ENCODE measurements around the gene PLCXD3. TPM values are rescaled to one million over a fixed set of nuclear protein-coding genes. Genes with fewer than 3 reads are reported as not detected.
A peak's percentile ranks its signal among the peaks of the same experiment; 100 is the strongest.

The PLCXD3 gene
- total RNA-seq, 1 experiment from 2014 or later: not detected

DNA sequence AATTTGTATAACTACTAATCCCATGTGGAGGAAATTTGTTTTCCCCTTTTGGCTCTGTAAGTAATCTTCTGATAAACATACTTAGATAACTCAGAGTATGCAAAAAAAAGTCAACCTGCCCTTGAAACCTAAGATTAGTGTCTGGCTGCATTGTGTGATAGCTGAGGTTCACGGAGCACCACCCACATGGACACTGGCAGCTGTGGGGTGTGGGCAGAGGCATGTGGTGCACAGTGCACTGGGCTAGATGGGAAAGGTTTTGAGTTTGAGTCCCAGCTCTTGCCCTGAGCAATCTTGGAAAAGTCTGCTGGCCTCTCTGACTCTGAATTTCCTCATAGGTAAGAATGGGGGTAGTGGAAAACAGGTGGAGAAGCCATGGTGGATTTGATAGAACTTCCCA lies 75.1 kb downstream of the PLCXD3 start:
- Histone ChIP-seq H3K36me3 (no peaks in the 10 kb centered on the region), H3K4me3 (no peak overlapping the region), H3K9me3 (no peaks in the 10 kb centered on the region), H3K27me3 (no peaks in the 10 kb centered on the region)
- no peak for DNase-seq

DNA sequence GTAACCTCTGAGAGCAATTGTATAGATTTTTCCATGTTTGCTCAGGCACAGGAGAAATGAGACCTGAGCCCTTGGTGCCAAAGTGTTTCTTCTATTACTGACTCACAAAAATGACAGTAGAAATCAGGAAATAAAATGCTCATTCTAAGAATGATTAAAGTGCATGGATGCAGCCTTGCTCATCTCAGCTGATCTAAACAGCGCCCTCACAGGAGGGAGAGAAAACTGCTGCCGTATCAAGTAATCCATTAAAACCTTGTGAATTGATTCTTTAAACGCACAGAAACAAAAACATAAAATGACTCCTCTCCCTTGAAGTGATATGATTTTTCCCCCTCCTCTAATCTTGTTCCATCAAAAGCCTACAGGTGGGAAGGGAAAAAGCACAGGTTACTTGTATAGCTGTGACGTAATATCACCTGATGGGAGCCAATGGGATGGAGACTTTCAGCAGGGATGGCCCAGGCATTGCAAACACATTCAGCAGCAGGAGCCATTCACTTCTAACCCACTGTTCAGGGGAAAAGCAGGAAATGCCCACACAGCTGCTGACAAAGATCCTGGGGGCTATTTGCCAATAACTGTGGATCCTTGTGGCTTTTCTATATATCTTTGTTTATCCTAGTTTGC lies 76.7 kb downstream of the PLCXD3 start:
- no peak overlapping the region for H3K4me3 ChIP-seq
- no peaks in the 10 kb centered on the region for H3K27me3 ChIP-seq
- no peaks in the 10 kb centered on the region for H3K36me3 ChIP-seq
- no peaks in the 10 kb centered on the region for H3K9me3 ChIP-seq
- no peak for DNase-seq

DNA sequence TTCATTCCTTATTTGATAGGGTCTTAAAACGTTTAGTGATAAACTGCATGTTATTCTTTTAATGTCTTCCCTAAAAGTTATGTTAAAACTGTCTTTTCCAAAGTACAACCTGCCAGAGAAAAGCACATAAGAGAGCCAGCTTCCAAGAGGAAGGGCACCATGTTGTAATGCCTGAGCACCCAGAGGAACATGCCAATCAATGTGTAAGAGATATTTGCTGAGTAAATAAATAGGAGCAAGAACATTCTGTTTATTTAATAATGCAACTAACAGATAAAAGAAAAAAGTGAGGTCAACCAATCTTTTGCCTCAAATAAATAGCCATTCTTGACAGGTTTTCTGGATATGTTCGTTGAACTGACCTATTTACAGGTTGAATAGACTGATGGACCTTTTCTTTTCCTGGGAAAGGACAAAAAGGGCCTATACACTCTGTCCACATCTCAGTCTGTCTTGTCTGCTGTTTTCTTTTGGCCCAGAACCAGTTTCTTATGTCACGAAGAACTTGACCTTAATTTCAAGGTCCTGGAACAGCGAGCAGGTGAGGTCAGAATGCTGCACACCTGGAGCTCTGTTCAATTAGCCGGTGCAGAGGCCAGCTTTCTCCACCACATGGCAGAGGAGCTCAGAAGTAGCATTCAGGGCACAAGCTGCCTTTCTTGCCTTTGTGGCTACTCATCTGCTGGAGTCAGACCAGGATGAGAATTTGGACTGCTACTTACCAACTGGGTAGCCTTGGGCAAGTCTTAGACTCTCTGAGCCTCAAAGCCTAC lies 77.7 kb downstream of the PLCXD3 start:
- Histone ChIP-seq H3K9me3 (no peaks in the 10 kb centered on the region), H3K27me3 (no peaks in the 10 kb centered on the region), H3K4me3 (no peak overlapping the region), H3K36me3 (no peaks in the 10 kb centered on the region)
- DNase-seq: no peak

DNA sequence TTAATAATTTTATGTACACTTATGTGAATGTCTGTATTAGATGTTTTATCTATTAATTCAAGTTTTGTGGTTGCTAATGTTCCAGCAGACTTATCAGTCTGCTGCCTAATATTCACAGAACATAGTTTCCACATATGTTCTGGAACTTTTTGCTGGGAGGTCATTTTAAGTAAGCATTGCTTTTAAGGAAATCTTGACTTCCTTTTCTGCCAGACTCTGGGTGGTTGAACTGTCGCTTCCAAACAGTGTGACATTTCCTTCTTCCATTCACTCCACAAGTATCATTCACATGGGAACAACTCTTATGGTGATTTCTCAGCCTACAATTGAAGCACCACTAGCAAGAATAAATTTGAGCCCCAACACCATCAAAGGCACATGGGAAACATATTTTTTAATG lies 82.9 kb downstream of the PLCXD3 start:
- Histone ChIP-seq H3K9me3 (no peaks in the 10 kb centered on the region), H3K27me3 (no peaks in the 10 kb centered on the region), H3K36me3 (no peaks in the 10 kb centered on the region), H3K4me3 (no peak overlapping the region)
- DNase-seq: no peak

DNA sequence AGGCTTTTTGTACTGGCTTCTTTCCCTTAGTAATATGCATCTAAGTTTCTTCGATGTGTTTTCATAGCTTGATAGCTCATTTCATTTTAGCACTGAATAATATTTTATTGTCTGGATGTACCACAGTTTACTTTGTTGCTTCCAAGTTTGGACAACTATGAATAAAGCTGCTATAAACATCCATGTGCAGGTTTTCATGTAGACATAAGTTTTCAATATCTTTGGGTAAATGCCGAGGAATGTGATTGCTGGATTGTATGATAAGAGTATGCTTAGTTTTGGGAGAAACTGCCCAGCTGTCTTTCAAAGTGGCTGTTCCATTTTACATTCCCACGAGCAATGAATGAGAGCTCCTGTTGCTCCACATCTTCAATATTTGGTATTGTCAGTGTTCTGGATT lies 84.7 kb downstream of the PLCXD3 start:
- Histone ChIP-seq H3K4me3 (no peak overlapping the region), H3K36me3 (no peaks in the 10 kb centered on the region), H3K9me3 (no peaks in the 10 kb centered on the region), H3K27me3 (no peaks in the 10 kb centered on the region)
- DNase-seq: no peak

DNA sequence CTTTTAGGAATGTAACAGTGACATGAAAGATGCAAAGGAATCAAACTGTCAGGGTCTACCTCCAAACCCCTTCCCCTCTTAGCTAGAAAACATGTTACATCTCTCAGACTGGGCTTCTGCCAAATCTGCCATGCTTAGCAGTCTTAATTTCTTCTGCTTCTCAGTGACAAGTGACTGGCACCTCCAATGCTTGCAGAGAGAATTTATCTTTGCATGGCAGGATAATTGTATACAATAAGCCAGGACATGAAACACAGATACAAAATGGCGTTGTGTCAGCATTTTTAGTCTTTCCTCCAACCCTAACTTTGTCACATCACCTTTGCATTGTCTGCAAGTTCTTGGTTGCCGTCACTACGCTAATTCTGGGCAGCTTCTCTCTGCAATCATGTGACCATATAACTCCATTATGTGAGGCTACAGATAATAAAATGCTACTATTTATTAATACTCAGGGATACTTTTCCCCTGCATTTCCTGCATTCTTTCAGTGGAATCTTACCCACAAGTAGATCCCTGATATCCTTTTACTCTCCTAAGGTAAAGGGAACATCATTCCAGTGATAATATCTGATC lies 89.8 kb downstream of the PLCXD3 start:
- H3K9me3 ChIP-seq: no peaks in the 10 kb centered on the region

DNA sequence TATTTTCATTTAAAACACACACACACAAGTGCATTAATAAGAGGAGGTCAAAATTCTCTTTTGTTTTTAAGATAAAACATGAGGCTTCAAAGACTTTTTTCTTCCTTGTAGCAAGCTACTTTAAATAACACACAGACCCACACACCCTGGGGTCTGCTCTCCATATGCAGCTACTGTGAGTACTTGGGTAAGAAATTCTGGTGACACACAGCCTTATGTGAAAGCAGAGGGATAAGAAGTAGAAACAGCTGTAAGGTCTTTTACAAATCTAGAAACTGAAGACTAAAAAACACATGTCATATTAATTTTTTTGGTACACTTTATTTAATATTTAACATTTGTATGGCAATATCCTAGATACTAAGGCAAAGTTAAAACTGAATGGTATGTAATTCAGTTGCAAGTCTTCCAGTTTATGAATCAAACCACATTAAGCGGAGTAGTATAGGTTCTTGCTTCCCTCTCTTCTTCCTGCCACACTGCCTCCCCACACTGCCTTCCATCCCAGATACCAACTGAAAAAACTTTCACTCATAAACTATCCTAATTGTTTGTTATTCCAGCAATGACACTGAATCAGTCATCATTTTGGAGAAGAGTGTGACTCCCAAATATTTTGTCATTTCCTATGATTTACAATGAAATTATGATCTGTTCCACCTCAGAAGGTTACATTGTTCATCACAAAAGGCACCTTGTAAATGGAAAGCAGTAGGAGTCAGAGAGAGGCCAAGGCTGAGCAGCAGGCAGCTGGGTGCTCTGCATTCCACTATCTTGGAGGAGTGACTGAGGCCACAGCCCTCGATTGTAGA lies 92.0 kb downstream of the PLCXD3 start:
- peak; percentile 50 for DNase-seq
- Histone ChIP-seq H3K36me3 (no peaks in the 10 kb centered on the region), H3K4me3 (no peak overlapping the region), H3K27me3 (no peaks in the 10 kb centered on the region), H3K9me3 (no peaks in the 10 kb centered on the region)

More for the DNA sequence above, 89.8 kb downstream of the PLCXD3 start:
- H3K27me3 ChIP-seq: no peaks in the 10 kb centered on the region
- DNase-seq: no peak
- no peaks in the 10 kb centered on the region for H3K36me3 ChIP-seq
- no peak overlapping the region for H3K4me3 ChIP-seq

DNA sequence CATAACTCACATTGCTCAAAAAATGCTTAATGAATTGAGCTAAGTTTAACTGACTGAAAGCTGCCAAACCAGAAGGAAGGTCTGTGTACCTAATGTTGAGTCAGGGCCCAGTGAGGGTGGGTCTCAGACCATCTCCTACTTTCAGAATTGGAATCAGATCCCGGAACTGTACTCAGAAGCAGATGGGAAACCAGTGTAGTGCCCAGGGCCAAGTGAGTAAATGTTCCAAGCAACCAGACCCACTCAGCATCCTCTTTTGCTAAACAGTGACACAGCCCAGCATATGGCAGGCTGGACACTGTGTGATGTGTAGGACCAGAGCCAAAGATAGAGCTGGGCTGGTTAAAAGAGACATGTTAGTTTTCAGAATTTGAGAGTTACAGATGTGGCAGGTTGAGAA lies 94.1 kb downstream of the PLCXD3 start:
- Histone ChIP-seq H3K9me3 (no peaks in the 10 kb centered on the region), H3K27me3 (no peaks in the 10 kb centered on the region), H3K4me3 (no peak overlapping the region), H3K36me3 (no peaks in the 10 kb centered on the region)
- peak; percentile 60 for DNase-seq

DNA sequence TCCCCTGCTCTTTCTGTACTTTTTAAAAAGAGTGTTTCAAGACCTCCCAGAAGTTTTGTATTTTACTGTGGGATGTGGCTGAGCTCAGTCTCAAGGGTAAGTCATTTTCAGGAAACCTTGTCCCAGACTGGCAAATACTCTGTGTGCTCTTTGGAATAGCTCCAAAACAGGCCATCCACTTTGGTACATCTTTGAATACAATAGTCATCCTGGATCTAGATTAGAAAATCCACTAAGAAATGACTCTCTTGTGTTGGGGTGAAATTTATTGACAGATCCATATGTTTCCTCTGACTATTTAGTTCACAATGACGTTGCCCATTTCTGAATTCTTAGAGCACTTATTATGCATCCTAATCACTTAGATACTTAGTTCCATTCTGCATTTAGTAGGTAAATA lies 95.2 kb downstream of the PLCXD3 start:
- H3K27me3 ChIP-seq: no peaks in the 10 kb centered on the region
- no peaks in the 10 kb centered on the region for H3K9me3 ChIP-seq
- DNase-seq: no peak

DNA sequence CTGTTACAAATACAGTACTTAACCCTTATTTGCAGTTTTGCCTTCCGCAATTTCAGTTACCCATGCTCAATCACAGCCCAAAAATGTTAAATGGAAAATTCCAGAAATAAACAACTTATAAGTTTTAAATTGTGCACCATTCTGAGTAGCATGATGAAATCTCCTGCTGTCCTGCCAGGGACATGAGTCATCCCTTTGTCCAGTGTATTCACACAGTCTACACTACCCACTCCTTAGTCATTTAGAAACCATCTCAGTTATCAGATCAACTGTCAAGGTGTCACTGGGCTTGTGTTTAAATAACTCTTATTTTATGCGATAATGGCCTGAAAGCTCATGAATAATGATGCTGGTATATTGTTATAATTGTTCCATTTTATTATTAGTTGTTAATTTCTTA lies 95.8 kb downstream of the PLCXD3 start:
- Histone ChIP-seq H3K36me3 (no peaks in the 10 kb centered on the region), H3K9me3 (no peaks in the 10 kb centered on the region), H3K4me3 (no peak overlapping the region), H3K27me3 (no peaks in the 10 kb centered on the region)
- peak; percentile 83 for DNase-seq

More for the DNA sequence above, 95.2 kb downstream of the PLCXD3 start:
- no peaks in the 10 kb centered on the region for H3K36me3 ChIP-seq
- no peak overlapping the region for H3K4me3 ChIP-seq

DNA sequence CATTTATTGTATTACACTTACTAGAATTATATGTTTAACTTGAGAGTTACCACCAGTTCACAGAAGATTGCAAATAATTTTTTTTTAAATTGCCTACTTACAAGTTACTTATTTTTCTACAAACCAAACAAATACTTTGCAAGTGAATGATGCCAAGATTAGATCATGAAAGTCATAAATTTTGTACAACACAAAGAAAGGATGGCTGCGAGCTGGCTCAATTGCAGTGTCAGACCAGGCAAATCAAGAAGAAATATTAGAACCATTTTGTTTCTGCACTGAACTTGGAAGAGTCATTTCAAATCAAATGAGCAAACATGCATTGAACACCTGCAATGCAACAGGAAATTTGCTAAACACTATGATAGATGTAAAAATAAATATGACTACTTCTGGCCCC lies 97.3 kb downstream of the PLCXD3 start:
- Histone ChIP-seq H3K27me3 (no peaks in the 10 kb centered on the region), H3K36me3 (no peaks in the 10 kb centered on the region), H3K4me3 (no peak overlapping the region), H3K9me3 (no peaks in the 10 kb centered on the region)
- no peak for DNase-seq

DNA sequence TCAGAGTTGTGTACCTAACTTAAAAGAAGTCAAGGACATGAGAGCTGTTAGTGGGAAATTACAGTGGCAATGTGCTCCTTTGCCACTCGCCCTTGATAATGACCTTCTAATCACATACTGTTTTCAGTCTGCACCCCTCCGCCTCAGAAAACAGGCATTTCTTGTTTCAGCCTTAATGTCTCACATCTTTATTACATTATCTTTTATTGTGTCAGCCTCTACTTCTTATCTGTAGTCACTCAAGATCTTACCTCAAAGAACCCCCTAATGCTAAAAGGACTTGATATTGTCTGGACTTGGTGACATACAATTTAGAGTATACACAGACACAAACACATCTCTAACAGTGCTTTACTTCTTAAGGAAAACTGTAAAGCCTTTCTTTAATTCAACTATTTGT lies 97.9 kb downstream of the PLCXD3 start:
- Histone ChIP-seq H3K9me3 (no peaks in the 10 kb centered on the region), H3K4me3 (no peak overlapping the region), H3K27me3 (no peaks in the 10 kb centered on the region), H3K36me3 (no peaks in the 10 kb centered on the region)
- no peak for DNase-seq

DNA sequence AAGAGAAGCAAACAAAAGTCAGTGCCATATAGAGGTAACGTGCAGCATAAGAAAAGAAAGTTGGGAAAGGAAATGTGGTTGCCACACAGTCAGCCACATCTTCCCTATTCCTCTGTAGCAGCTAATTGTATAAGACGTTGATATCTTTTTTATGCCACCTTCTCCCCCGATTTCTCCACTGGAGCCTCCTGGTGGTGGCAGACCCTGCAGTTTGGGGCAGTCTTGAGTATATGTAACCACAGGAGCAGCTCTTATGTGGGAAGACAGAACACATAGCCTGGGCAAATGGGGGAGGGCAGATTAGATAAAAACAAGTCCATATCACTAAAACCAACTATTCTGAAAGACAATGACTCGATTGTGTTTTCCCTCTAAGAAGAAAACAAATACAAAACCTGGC lies 99.7 kb downstream of the PLCXD3 start:
- H3K9me3 ChIP-seq: no peaks in the 10 kb centered on the region
- no peaks in the 10 kb centered on the region for H3K27me3 ChIP-seq
- no peaks in the 10 kb centered on the region for H3K36me3 ChIP-seq
- H3K4me3 ChIP-seq: no peak overlapping the region
- DNase-seq: no peak

DNA sequence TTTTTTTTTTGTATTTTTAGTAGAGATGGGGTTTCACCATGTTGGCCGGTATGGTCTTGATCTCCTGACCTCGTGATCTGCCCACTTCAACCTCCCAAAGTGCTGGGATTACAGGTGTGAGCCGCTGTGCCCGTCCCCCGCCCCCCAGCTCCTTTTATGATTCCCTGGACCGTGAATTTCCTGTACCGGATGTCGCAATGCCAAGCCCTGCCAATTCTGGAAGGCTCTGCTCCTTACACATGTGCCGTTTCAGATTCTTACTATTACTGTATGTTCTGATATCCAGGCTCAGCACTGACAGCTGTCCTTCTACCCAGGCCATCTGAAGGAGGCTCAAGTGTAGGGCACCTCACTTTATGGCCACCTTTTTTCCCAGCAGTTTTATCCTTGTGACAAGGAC lies 100.1 kb downstream of the PLCXD3 start:
- Histone ChIP-seq H3K27me3 (no peaks in the 10 kb centered on the region), H3K4me3 (no peak overlapping the region), H3K9me3 (no peaks in the 10 kb centered on the region), H3K36me3 (no peaks in the 10 kb centered on the region)
- no peak for DNase-seq

DNA sequence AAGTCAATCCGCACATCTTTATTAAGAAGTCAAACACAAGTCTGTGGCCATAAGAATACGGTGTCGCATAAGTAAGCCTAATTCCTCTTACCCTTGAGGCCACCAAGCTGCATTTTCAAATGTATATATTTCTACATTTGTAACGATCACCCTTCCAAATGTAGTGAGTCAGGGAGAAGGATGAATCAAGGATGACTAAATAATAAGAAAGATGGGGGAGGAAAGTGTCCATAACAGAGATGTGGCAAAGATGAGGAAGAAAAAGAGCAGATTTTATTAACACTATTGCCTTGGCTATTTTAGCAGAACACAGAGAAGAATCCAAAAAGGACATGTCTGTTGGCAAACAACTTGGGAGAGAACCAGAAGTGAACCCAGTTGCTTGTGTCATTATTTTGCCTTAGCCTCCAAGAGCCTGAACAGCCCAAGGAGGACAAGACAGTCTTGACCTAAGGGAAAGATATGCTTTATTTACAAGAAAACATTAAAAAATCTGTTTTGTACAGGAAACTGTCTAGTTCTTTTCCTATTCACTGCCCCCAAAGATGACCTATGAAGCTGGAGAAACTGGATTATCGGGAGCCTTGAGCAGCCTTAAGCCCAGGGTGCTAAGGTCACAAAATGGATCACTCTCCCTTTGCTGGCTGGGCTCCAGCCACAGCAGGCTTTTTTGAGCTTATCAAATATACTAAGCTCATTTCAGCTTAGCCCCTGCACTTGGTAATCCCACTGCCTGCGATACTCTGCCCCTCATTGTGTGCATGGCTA lies 101.5 kb downstream of the PLCXD3 start:
- DNase-seq: peak; percentile 2
- no peaks in the 10 kb centered on the region for H3K36me3 ChIP-seq
- no peak overlapping the region for H3K4me3 ChIP-seq
- no peaks in the 10 kb centered on the region for H3K27me3 ChIP-seq
- H3K9me3 ChIP-seq: no peaks in the 10 kb centered on the region

DNA sequence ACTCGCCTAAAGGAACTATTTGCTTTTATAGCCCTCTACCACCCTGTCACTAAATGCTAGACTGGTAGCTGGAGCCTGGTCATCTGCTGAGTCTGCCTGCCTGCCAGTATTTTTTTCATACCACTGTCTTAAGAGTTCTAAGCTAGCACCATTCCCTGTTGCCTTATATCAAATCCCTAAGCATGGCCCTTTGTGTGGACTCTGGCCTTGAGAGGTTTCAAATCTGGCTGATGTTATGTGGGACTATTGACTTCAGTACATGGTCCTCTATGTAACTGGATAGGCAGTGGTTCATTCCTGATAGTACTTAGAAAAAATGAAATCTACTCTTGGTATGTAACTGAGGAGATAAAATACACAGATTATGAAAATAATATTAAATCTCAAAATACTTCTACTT lies 103.5 kb downstream of the PLCXD3 start:
- Histone ChIP-seq H3K27me3 (no peaks in the 10 kb centered on the region), H3K9me3 (no peaks in the 10 kb centered on the region), H3K36me3 (no peaks in the 10 kb centered on the region), H3K4me3 (no peak overlapping the region)
- no peak for DNase-seq
